GM18526 (cell line): Measurements from ENCODE around the gene TMEM184B.

Source experiments
- POLR2A ChIP-seq: IDR thresholded peaks from 3 replicates; pipeline ENCODE4 v1.6.1; 2011; ENCODE audit not compliant: insufficient read length; ENCODE audit errors: extremely low read depth

The TMEM184B gene

DNA sequence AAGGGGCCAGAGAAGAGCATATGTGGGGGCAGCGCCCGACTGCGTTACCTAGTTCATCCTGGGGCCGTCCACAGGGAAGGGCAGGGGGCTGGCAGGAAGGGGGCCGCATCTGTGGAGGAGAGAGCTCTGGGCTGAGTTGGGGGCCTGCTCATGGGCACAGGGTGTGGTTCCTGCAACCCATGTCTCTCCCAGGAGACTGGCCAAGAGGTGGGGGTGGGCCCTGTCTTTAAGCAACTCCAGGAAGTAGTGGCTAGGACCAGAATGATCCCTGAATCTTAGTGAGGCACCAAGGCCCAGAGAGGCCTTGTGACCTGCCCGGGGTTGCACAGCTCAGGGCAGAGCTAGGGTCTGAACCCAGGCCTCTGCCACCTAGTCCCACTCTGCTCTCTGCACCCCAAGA lies 22.5 kb upstream of the TMEM184B start:
- TF ChIP-seq POLR2A = no peak

DNA sequence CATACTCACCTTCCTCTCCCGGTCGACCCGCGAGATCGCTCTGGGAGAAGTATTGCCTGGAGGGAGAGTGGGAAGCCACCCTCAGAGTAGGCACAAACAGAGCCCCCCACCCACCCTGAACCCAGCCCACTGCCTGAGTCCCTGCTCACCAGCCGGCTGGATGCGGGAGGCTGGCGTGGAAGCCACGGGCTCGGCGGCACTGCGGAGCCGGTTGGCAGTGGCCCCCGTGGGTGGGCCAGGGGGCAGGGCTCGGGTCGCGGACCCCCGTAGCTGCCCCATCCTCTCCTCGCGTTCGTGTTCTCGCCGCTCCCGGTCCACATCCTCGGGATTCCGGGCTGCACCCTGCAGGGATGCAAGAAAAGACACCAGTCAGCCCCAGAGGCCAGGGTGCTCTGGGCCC lies 21.4 kb upstream of the TMEM184B start:
- TF ChIP-seq POLR2A = no peak

DNA sequence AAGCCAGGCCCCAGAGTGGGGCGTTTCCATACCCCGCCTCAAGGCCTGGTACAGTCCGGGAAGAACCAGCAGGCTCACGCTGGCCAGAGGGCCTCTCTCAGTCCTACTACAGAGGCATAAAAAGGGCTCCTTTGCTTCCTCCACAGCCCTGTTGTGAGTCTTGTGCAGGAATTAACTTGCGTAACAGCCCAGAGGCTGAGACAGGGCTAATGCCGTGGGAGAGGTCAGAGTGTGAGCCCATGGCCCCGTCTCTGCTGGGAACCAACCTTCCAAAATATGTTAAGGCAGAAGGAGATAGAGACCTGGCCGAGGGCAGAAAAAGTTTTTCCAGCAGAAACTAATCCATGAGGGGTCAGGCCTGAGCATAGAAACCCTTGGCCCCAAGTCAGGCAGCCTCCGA lies 19.9 kb upstream of the TMEM184B start:
- no peak for TF ChIP-seq POLR2A

DNA sequence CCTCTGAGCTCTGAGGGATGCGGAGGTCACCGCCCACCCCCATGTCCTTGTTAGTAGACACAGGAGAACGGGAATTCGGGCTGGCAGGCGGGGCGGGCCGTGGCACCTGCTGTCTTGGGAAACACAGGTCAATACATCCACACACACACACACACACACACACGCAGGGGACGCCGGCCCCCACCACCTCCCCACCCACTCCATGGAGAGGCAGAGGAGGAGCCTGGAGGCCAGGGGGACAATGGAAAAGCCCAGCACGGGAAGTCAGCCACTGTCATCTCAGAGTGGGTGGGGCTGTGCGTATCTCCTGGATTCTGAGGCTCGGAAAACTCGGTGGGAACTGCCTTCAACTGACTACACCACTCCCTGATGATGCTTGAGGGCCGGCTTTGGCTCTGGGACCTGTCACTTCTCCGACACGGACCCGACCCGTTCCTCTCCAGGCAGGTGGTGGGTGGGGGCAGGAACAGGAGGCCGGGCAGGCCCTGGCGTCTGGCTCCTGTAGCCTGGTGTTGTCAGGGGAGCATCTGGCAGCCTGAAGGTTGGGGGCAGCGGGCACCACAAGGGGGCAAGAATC lies 18.5 kb upstream of the TMEM184B start:
- TF ChIP-seq POLR2A = no peak

DNA sequence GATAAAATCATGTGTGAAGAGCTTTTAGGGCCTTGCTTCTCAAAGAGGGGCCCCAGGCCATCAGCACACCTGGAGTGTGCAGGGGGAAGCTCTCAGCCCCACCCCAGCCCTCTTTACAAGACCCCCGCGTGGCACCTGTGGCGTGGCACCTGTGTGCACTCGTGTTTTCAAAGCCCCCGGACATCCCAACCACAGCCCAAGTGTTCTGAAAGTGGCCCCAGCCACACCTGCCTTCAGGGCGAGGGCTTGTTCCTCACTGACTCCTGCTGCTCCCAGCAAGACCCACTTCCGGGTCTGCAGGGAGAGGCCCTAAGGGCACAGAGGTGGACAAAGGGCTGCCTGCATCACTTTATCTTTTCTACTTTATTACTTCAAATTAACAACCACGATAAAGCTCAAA lies 17.5 kb upstream of the TMEM184B start:
- no peak for TF ChIP-seq POLR2A

- TF ChIP-seq POLR2A = no peak
Measured at GRCh38 chr22:38289583-38290082, 16.8 kb upstream of the TMEM184B start.

GRCh38 chr22:38286915-38287669 lies 14.3 kb upstream of the TMEM184B start:
- no peak for TF ChIP-seq POLR2A

GRCh38 chr22:38285018-38285417 lies 12.2 kb upstream of the TMEM184B start:
- no peak for TF ChIP-seq POLR2A

DNA sequence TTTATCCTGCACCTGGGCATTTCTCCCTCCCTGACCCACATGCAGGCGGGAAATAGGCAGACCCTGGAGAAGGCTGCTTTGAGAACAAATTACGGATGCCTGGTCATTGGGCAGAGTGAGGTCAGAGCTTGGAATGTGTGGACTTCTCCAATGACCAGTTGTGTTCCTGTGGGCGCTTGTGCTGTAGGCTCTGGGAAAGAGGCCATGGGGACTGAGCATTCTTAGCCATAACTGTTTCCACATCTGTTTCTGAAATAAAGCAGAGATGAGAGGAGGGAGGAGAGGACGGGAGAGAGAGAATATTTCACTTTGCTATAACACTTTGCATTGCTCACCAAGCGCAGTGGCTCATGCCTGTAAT lies 11.2 kb upstream of the TMEM184B start:
- no peak for TF ChIP-seq POLR2A

- TF ChIP-seq POLR2A = no peak
Measured at GRCh38 chr22:38282397-38282796, 9.6 kb upstream of the TMEM184B start.

- no peak for TF ChIP-seq POLR2A
Measured at GRCh38 chr22:38276166-38276565, 3.4 kb upstream of the TMEM184B start.

DNA sequence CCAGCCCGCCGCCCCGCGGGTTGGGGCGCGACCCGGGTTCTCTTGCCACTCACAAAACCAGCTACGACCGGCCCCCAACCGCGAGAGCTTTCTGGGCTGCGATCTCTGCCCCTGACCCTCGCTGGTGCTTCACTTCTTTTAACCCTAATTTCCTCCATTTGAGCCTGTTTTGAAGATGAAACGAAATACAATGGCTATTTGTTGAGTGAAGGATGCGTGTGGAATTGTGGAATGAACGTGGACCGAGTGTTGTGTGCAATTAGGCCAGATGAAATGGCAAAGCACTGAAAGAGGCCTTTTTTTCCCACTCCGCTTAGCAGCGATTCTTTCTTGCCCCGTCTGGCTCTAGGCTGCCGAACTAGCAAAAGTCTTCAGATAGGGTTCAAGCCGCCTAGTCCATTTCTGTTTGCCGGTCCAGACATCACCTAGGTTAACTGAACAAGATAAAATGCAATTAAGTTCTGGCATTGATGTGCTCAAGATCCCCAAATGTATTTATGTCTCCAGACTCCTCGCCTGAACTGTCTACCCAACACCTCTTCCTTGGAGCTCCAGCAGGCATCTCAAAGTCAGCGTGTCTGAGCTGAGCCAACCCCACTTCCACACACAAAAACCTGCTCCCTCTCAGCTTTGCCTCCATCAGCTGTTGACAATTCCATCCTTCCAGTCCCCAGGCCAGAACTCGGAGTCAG lies 471 bp upstream of the TMEM184B start:
- TF ChIP-seq POLR2A = no peak

DNA sequence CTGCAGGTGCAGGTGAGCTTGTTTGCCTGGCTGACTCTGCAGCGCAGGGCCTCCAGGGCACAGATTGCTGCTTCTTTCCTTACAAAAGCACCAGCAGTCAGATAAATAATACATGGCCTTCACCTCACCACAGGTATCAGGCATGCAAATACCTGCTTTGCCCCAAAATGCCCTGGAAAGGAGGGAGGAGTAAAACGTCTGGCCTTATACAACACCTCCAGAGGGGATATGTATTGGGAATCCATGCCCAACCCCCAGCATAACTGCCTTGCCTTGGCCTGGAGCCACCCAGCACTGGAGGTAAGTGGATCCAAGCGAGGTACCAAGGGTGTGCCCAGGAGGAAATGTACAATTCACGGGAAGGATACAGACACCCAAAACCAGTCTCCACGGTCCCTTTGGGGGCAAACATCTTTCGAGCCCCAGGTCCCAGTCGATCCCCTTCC lies 860 bp downstream of the TMEM184B start:
- no peak for TF ChIP-seq POLR2A

DNA sequence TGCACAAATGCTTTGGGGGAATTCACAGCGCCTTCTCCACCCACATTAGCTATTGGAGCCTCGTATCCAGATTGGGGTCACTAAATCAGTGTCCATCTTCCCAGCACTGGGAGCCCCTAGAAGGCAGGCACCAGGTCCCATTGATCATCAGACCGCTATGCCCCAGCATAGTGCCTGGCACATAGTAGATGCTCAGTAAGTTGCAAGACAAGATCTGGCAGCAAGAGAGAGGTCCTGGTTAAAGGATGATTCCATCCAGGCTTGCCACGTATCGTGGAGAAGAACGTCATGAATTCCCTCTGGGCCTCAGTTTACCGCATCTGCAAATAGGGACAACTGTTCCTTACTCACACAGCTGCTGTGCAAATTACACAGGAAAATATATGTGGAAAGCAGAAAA lies 1.7 kb downstream of the TMEM184B start:
- TF ChIP-seq POLR2A = no peak

- no peak for TF ChIP-seq POLR2A
Measured at GRCh38 chr22:38270091-38270992, 2.5 kb downstream of the TMEM184B start.
